Activated CD4-positive, alpha-beta T cell treated with anti-CD3 and anti-CD28 coated beads for 4 hours (primary cell): Measurements from ENCODE around the gene UBE2I.
"Not testable (repeated sequence)": the region's sequence is repeated elsewhere in the genome, so short reads cannot be mapped to it uniquely, and the experiment has no call there.

ENCODE experiments used
- DNase-seq, 2 donors: peaks; one replicate each; pipeline ENCODE4 v3.0.0-alpha.2; 2020

Gene UBE2I

DNA sequence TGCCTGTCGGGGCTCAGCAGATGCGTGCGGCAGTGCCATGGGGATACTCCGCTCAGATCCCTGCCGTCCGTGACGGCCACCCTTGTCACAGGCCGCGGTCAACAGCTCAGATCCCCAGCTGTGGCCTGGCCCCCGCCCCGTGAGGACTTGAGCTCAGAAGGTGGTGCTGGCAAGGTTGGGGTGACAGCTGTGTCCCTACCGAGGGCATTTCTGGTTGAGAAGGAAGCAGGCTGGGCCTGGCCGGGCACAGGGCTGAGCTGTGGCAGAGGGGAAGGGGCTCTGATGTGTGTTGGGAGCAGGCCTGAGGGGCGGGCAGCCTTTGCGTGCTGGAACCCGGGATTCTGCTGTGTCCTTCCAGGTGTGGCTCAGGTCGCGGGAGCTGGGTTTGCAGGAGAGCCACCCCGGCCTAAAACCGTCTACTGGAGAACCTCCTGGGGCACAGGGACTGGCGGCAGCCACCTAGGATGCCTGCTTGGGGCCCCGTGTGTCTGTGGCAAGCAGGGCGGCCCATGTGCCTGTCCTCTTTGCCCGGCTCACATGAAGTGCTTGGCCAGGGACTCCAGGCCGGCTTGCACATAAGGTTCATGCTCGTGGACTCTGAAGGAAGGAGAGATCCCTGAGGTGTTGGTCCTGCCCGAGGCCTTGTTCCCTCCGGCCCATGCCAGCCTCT, 5.1 kb downstream of the UBE2I start:
- no peak for DNase-seq

GRCh38 chr16:1315081-1316032, 5.9 kb downstream of the UBE2I start:
- DNase-seq, result no peak

GRCh38 chr16:1316033-1316405, 6.6 kb downstream of the UBE2I start:
- DNase-seq, result no peak

DNA sequence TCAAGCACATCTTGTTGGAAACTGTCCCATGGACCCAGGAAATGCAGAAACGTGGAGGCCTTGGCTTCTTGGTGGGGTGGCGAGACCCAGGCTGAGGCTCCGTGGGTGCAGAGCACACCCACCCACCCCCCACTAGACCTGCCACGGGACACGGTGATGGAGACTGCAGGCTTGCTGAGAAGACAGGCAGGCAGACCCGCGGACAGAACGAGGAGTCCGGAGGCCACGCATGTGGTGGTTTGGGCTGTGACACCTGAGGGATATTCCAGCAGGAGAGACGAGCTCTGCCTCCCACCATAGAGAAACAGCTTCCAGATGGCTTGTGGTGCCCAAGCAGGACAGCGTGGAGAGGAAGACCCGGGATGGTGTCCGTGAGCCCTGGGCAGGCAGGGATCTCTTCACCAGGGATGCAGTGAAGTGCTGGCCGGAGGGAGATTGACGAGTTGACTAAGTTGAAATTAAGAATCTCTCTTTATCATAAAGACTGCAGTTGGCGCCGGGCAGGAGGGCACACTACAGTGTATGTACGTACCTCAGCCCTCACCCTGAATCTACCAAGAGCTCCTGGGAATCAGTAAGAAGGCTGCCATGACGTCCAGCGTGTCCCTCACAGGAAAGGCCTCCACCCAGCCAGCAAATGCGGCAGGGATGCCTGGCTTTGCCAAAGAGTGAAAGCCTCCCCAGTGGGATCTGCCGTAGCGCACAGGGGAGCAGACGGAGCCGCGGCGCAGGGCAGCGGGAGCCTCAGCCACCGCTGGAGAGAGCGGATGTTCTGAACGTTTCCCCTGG, 8.2 kb downstream of the UBE2I start:
- DNase-seq, result no peak

DNA sequence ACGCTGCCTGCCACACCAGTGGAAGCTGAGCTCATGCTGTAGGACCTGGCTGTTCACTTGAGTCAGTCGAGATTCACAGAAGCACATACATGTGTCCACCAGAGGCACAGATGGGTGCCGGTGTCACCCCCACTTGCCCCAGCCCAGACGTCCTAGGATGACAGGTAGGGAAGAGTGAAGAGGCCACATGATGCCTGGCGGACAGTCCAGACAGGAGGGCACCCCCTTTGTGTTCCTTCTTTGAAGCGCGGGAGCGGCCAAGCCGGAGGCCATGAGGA, 8.8 kb downstream of the UBE2I start:
- no peak for DNase-seq

DNA sequence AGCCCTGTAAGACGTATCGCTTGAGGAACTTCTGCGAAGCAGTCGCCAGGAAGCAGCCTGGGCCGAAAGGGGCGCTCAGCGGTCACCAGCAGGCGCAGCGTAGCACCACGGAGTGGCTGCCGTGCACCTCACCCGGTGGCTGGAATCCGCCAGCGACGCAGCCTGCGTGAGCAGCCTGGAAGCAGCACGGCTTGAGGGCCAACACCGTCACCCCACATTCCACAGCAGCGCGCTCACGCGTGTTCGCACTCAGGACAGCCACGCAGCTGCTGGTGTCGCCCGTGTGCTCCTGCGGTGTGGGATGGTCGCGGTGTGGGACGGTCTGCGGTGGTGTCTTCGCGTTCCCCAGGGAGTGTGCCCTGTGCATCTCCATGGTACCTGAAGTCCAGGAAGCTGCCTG, 9.6 kb downstream of the UBE2I start:
- DNase-seq, result no peak

DNA sequence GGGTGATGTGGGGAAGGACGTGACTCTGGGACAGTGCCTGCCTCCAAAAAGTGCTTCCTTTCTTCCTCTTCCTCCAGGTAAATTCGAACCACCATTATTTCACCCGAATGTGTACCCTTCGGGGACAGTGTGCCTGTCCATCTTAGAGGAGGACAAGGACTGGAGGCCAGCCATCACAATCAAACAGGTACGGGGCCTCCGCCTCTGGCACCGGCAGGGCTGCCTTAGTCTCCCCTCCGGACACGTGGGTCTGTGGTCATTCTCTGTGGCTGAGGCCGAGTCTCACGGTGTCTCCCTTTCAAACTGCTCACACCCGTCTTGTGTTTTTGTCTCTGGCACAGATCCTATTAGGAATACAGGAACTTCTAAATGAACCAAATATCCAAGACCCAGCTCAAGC, 10.7 kb downstream of the UBE2I start:
- DNase-seq, result no peak

DNA sequence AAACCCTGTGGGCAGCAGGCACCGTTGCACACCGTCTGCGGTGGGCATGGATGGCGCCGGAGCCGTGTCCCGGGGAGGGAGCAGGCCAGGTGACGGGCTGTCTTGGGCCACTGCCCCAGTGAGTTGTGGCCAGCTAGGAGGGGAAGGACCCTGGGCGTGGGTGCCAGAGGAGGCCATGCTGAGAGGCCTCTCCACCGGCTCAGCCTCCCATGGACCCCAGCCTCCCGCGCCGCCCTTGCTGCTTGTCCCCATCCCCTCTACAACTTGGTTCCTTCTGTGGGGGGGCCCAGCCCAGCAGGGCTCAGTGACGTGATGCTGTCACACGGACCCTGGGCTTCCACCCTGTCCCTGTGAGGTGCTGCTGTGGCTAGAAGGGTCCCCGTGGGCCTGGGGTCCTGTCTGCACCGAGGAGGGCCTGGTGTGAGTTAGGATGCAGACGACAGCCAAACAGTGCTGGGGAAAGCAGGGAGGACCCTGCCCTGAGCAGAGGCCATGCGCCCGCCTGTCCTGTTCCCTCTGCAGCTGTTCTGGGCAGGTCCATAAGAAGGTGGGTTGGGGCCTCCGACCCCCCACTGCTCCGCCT, 11.3 kb downstream of the UBE2I start:
- no peak for DNase-seq

- no peak for DNase-seq
Observed at GRCh38 chr16:1322407-1322806, 13.0 kb downstream of the UBE2I start.

- DNase-seq, result no peak
Observed at GRCh38 chr16:1323296-1324239, 14.1 kb downstream of the UBE2I start.

- DNase-seq, result no peak
Observed at GRCh38 chr16:1324286-1324826, 14.9 kb downstream of the UBE2I start.

- DNase-seq, result no peak
Observed at GRCh38 chr16:1325261-1325660, 15.8 kb downstream of the UBE2I start.

DNA sequence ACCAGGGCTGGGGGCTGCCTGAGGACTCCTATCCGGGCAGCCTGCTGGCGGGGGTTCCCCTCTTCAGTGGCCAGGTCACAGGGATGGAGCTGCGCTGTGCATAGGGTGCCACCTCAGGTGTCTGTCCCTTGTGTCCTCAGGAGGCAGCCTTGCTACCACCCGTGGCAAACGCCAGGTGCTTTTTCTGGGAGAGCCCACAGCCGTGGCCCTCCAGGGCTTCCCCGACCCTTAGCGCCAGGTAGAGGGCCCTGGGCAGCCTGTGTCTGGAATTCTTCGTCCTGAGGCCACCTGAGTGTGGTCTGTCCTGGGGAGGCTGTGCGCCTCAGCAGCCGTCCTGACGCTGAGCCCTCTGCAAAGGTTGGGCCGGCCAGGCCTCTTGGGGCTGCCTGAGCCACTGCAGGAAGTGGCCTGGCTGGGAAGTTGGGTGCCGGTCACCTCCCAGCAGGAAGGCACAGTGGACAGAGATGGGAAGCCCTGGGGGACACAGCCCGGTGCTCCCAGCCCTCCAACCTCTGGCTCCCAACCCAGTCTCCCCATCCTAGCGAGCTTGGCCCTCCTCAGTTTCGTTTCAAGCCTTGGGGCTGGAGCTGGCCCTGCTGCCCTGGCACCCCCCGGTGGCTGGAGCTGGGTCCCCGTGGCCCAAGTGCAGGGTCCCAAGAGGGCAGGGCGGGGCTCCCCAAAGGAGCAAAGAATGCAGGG, 16.4 kb downstream of the UBE2I start:
- DNase-seq, result no peak

GRCh38 chr16:1326391-1326790, 17.0 kb downstream of the UBE2I start:
- no peak for DNase-seq

GRCh38 chr16:1326946-1327618, 17.6 kb downstream of the UBE2I start:
- DNase-seq, result no peak

DNA sequence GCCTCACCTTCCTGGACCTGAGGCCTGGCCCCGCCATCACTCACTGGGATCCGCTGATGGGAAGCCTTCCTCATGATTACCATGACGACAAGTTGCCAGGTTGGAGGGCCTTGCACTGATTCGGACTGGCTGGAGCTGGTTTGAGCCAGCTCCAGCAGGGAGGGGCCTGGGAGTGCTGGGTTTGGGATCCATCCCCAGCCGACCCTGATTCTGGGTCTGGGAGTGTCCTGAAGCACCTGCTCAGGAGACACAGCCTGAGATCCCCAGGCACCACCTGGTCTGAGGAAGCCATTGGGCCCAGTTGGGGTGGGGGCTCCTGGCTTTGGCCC, 18.1 kb downstream of the UBE2I start:
- DNase-seq, result no peak

DNA sequence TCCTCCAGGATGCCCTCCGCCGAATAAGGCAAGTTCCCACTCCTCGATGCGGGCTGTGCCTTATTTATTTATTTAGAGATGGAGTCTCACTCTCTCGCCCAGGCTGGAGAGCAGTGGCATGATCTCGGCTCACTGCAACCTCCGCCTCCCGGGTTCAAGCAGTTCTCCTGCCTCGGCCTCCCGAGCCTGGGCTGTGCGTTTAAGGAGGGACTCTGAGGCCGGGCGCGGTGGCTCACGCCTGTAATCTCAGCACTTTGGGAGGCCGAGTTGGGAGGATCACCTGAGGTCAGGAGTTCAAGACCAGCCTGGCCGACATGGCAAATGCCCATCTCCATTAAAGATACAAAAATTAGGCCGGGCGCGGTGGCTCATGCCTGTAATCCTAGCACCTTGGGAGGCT, 18.7 kb downstream of the UBE2I start:
- not testable (repeated sequence) for DNase-seq

GRCh38 chr16:1328961-1329360, 19.5 kb downstream of the UBE2I start:
- DNase-seq, result not testable (repeated sequence)

- no peak for DNase-seq
Observed at GRCh38 chr16:1330260-1330914, 21.0 kb downstream of the UBE2I start.
